Peyer's patch (tissue), 4 donors: ENCODE results near the gene FHOD3.

Experiments
- POLR2A ChIP-seq, 2 donors: fragments of 450-650 bp; IDR thresholded peaks; one replicate each; pipeline ENCODE4 v1.5.1; 2017; ENCODE audit warnings: antibody characterized with exemption in 2 of 2, mild to moderate bottlenecking in 2 of 2, moderate library complexity in 2 of 2
- TF ChIP-seq, protein P1 (sequence below), 6 experiments: fragments of 450-650 bp in 4 of 6; fragments of 200-600 bp in 2 of 6; sonication (generic) in 1 of 6; IDR thresholded peaks; one replicate each; pipeline ENCODE4 v1.5.1; 2017 to 2019; ENCODE audit warnings: antibody characterized with exemption in 6 of 6, mild to moderate bottlenecking in 3 of 6, moderate library complexity in 1 of 6

DNA sequence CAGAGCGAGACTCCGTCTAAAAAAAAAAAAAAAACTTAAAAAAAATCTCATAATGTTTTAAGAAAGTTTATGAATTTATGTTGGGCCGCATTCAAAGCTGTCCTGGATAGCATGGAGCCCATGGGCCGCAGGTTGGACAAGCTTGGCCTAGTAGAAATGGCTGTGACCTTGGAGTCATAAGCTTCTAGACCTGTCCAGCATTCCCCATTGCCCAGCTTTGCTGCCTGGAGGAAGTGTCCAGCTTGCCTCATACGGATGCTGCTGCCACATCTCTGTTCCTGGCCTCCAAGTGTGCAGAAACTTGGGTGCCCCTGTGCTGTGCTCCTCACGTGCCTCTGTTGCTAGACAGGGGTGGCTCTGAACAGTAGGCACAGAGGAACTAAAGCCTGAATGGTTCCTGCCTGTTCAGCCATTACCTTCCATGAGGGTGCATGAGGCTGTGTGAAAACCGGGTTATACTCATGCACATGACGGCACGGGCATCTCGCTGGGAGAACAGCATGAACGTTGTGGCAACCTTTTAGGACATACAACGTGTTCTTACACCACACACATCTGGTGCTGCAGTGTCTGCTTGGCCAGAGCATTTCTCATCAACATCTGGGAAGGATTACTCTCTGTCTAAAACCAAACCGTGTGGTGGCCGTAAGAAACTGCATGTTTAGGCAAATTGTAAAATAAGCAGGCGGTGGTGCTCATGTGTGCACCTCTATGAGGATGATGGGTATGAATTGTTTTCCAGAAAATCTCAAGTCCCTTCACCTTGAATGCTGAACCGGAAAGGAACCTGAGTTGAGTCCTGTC, 38.2 kb downstream of the FHOD3 start:
- TF ChIP-seq POLR2A (IDR thresholded peaks at IDR 0.05), result no peak
- TF ChIP-seq, protein P1, sequence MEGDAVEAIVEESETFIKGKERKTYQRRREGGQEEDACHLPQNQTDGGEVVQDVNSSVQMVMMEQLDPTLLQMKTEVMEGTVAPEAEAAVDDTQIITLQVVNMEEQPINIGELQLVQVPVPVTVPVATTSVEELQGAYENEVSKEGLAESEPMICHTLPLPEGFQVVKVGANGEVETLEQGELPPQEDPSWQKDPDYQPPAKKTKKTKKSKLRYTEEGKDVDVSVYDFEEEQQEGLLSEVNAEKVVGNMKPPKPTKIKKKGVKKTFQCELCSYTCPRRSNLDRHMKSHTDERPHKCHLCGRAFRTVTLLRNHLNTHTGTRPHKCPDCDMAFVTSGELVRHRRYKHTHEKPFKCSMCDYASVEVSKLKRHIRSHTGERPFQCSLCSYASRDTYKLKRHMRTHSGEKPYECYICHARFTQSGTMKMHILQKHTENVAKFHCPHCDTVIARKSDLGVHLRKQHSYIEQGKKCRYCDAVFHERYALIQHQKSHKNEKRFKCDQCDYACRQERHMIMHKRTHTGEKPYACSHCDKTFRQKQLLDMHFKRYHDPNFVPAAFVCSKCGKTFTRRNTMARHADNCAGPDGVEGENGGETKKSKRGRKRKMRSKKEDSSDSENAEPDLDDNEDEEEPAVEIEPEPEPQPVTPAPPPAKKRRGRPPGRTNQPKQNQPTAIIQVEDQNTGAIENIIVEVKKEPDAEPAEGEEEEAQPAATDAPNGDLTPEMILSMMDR (IDR thresholded peaks at IDR 0.05), result no peak
